ENCODE data around the gene C6orf120. TPM values are rescaled to one million over a fixed set of nuclear protein-coding genes. Genes with fewer than 3 reads are reported as not detected.

The C6orf120 gene
- total RNA-seq, 1 donor from 2014 or later = 24.3 TPM

GRCh38 chr6:169725125-169726048 lies 23.5 kb downstream of the C6orf120 start:
- peak; percentile 42 for DNase-seq

- DNase-seq = no peak
Observed at GRCh38 chr6:169726049-169726400, 24.1 kb downstream of the C6orf120 start.

GRCh38 chr6:169726963-169727362 lies 25.0 kb downstream of the C6orf120 start:
- DNase-seq = no peak

GRCh38 chr6:169729961-169730360 lies 28.0 kb downstream of the C6orf120 start:
- DNase-seq = no peak

- no peak for DNase-seq
Observed at GRCh38 chr6:169738204-169738975, 36.5 kb downstream of the C6orf120 start.

GRCh38 chr6:169738976-169739529 lies 37.1 kb downstream of the C6orf120 start:
- DNase-seq = no peak

GRCh38 chr6:169741344-169741743 lies 39.4 kb downstream of the C6orf120 start:
- no peak for DNase-seq

GRCh38 chr6:169745405-169745804 lies 43.5 kb downstream of the C6orf120 start:
- DNase-seq = no peak

- DNase-seq = no peak
Observed at GRCh38 chr6:169746556-169746955, 44.6 kb downstream of the C6orf120 start.

- peak; percentile 90 for DNase-seq
Observed at GRCh38 chr6:169751242-169752073, 49.5 kb downstream of the C6orf120 start, which contains the start of the genes DYNLT2 and ERMARD. TSS of gene DYNLT2 (minus strand) at chr6:169751572. CDS start at chr6:169751458, 114 bp downstream. TSS of gene ERMARD (plus strand) at chr6:169751622. CDS start at chr6:169751658, 36 bp downstream.

GRCh38 chr6:169752074-169752623 lies 50.2 kb downstream of the C6orf120 start:
- no peak for DNase-seq

Other genes starting within 250 kb of the C6orf120 start
- gene WDR27, start 97 bp upstream of the C6orf120 start, total RNA-seq = 31.5 TPM
- gene PHF10, start 22.4 kb downstream of the C6orf120 start, total RNA-seq = 29.5 TPM
- gene DYNLT2, start 49.4 kb downstream of the C6orf120 start, total RNA-seq = 2.8 TPM
- 25.3 TPM for gene ERMARD, start 49.5 kb downstream of the C6orf120 start, total RNA-seq

Measured in occipital lobe (tissue), 2 donors.